Bone marrow (tissue), 2 donors: Measurements from ENCODE around the gene P2RX1.

Experiments used
- DNase-seq, 2 donors: peaks; one replicate each; lab custom pipeline; 2025; lab: John Stamatoyannopoulos, UW

P2RX1 gene

DNA sequence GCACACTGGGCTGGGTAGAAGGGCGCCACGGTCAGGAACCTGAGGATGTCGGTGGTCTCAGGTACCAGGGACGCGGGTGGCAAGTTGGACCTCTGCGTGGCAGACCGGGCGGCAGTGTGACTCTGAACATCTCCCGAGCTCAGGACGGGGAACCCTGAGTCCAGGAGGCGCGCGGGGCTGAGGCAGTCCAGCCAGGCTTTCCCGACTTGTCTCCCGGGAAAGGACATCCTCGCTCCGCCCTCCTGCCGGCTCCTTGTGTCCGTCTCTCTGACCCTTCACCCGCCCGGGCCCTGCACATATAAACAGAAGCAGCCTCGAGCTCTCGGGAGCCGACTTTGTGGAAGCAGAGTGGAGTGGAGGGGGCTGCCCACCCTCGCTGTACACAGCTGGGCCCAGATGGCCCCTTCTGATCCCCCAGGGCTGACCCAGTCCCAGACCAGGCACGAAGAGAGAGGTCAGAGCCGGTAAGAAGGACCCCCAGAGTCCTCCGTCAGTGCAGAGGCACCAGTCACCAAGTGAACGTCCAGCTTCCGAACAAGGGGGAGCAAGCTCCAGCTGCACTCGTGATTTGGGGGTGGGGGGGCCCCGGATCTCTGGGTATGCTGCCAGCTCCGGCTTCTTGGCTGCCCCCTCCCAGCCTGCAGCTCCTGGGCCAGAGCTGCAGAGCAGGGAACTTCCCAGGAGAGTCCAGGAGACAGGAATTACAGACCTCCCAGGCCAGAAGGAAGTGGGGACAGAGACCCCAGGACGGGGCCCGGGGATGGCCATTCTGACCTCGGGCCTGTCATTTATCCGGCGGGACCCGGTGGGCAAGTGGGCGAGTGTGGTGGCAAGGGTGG, 8.5 kb upstream of the P2RX1 start:
- no peak for DNase-seq

DNA sequence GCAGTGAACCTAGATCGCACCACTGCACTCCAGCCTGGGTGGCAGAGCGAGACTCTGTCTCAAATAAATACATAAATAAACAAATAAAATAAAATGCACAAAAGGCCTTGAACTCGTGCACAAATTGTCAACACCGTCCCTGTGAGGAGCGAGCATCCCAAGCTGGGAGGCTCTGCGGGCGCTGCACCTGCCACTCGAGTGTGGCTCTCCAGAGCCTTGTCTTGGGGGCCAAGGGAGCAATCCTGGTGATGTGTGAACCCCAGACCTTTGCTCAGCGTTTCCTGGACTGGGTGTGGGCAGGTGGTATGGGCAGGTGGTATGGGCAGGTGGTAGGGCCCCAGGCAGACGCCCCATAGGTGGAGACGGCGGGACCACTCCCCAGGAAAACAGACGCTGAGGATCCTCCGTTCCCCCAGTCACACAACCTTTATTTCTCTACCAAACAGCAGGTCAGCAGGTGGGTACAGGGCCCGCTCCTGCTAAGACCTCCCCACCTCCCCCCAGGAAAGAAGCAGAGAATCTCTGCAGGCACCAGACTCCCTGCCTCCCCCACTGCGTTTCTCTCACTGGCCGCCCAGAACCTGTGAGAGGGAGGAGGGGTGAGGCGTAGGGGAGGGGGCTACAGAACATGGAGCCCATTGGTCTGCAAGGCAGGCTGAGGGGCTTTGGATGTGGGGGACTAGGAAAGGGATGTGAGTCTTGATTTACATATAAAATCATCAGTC, 7.4 kb upstream of the P2RX1 start:
- DNase-seq, result no peak

DNA sequence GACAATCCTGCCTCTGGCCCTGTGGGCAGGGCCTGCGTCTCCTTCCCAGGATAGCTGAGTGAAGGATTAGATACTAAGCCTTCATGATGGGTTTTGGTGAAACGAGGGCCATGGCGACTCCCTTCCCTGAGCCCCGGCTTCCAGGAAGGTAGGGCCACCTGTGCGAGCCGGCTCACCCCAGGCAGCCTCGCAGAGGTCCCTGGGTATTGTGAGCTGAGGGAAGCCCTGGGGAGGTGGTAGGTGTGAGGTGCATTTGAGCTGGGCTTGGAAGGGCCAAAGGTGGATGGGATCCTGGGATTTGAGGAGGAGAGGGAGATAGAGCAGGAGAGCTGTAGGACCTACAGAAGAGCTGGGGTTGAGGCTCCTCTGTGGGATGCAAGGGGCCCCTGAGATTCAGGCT, 6.5 kb upstream of the P2RX1 start:
- DNase-seq, result no peak

DNA sequence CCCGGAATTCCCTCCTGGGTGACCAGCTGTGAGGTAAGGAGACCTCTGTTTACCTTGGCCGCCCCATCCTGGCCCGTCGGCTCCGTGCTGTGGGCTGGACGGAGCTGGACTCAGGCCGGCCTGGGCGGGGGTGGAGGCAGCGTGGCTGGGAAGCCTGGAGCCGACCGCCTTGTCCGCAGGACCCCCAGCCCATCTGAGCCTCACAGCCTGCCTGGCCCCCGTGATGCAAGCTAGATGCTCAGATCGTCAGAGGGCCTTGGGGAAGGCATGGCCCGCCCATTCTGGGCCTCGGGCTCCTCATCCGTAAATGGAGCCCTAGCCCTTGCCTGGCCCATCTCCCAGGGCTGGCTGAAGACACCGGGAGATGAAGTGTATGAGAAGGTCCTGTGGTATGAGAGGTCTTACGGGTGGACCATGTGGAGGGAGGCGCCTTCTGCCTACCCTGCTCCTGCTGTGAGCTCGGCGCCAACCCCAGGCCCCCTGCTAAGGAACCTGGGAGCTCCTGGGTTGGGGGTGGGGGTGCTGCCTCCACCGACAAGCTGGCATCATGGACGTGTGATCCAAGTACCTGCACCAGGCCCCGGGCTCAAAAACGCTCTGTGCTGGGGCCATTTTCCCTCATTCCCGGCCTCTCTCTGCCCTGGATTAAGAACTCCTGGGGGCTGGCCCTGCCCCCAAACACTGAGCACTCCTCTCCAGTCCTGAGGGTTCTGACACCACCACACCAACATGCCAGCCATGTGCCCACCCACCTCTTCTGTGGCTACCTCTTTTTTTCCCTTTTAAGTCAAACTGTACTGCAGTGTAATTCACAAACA, 5.4 kb upstream of the P2RX1 start:
- no peak for DNase-seq

DNA sequence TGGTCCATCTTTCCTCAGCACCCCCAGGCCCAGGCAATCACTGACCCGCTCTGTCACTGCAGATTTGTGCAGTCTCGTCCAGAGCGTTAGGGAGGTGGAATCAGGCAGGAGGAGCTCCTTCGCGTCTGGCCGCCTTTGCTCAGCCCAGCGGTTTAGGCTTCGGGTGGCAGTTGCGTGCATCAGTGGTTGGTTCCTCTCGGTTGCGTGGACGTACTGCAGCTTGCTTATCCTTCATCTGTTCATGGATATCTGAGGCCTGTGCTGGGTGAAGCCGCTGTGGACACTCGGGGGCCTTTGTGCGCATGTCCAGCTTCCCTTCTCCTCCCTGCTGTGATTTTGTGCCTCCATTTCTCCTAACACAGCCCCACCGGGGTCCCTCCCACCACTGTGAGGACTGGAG, 4.7 kb upstream of the P2RX1 start:
- DNase-seq, result no peak

DNA sequence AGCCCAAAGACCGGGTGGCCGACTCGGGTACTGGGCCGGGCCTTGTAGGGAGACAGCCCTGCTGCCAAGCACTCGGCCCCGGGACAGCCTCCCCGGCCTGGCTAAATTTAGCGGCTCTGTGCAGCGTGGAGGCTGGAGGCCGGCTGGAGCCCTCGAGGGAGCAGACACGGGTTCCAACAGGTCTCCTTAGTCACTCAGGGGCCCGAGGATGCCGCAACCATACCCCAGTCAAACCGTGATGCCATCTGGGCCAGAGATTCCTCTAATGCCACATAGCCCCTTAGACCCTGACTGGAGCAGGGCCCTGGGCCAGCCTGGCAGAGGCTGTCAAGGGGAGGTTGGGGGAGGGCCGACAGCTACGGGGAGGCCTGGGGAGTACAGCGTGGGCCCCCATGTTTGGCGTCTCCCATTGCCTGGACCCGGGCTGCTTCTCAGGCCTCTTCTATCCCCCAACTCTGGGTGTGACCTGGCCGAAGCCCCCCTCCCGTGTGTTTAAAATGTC, 2.9 kb upstream of the P2RX1 start:
- no peak for DNase-seq

DNA sequence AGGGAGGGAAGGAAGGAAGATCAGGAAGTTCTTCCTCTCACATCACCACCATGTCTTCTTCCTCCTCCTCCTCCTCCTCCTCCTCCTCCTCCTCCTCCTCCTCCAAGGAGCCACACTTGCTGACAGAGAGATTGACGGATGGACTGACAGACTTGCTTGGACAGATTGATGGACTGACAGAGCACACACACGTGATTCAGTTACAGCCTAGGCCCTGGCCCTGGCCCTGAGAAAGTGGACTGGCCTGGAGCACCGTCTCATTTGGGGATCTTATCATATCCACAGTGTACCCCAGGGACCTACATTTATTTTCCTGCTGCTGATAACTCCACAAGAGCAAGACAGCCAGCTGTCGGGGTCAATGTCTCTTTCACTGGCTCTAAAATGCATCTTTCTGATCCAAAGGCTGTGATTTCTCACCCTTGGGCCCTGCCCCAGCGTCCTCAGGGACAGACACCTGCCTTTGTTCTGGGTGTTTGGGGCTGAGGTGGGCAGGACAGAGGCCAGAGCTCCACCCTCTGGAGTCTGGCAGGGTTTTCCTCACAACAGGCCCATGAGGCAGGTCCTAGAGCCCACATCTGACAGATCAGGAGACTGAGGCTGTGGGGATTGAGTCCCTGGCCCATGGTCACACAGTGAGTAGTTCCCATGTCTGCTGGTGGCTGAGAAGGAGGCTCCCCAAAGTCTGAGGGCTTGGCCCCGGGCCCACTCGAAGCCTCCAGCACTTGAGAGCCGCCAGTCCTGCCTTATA, 2.3 kb upstream of the P2RX1 start:
- DNase-seq, result no peak

DNA sequence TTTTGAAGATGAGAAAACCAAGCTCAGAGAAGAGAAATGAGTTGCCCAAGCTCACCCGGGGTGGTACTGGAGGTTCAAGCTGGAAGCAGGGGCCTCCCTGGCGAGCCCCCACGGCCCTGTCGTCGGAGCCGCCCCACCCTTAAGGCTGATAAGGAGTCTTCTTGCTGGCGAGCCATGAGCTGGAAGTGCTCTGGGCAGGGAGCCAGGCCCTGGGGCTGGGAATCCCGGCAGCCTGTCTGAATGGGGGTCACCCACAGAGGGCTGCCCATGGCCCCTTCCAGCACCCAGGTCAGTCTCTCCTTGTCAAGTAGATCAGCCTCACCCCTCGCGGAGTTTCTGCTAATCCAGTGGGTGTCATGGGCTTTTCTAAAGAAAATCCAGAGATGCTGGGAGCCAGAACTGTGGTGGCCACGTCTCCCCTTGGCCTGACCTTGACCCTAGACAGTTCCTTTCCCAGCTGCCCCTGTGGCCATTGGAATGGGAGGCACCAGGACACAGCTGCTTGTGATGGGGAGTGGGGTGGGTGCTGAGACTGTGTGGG, 1.2 kb upstream of the P2RX1 start:
- DNase-seq, result no peak

DNA sequence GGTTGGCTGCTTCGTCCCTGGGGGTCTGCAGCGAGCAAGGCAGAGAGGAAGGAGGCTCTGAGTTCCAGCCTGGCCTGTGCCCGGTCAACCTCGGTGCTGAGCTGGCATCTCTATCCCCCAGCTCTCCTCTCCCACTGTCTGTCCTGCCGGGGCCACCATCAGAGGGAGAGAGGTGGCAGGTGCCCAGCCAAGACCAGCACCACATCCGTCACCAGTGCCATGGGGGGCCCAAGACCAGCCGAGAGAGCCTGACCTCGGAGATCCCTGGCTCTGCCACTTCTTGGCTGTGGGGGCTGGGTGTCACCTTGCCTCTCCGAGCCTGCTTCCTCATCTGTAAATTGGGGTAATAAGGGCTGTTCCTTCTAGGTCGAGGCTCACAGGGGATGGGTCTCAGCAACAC, 560 bp upstream of the P2RX1 start:
- DNase-seq, result peak; percentile 20 to 47

DNA sequence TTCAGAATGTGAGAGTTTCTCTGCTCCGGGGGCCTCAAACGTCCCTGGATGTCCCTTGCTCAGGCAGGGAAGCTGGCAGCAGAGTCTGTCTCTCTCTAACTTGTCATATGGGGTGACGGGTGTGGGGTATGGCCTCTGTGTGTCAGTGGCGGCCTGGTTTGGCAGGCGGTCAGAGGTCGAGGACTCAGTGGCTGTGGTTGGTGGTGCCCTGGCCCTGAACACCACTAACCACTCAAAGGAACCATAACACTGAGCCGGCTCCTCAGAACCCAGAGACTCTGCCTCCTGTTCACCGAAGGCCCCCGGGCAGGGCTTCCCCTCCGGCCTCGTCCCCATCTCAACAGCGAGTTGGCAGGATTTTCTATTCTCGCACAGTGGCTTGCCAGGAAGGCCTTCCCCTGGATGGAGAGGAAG, 677 bp downstream of the P2RX1 start:
- DNase-seq, result peak in 1 of 2 donors; percentile 50

DNA sequence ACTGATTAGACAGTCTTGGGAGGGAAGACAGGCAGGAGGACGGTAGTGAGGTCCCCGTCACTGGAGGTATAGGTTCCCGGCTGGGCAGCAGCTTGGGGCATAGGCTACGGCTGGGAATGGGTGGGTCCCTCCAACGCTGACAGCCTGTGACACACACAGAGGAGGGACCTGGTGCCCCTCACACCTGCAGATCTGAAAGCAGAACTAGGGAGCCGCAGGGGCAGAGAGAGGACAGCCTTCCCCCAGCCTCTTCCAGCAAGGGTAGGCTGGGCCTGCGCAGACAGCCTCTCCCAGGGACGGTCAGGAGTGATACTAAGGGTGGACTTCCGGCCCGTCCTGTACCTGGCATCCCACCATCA, 2.0 kb downstream of the P2RX1 start:
- peak; percentile 35 to 36 for DNase-seq

DNA sequence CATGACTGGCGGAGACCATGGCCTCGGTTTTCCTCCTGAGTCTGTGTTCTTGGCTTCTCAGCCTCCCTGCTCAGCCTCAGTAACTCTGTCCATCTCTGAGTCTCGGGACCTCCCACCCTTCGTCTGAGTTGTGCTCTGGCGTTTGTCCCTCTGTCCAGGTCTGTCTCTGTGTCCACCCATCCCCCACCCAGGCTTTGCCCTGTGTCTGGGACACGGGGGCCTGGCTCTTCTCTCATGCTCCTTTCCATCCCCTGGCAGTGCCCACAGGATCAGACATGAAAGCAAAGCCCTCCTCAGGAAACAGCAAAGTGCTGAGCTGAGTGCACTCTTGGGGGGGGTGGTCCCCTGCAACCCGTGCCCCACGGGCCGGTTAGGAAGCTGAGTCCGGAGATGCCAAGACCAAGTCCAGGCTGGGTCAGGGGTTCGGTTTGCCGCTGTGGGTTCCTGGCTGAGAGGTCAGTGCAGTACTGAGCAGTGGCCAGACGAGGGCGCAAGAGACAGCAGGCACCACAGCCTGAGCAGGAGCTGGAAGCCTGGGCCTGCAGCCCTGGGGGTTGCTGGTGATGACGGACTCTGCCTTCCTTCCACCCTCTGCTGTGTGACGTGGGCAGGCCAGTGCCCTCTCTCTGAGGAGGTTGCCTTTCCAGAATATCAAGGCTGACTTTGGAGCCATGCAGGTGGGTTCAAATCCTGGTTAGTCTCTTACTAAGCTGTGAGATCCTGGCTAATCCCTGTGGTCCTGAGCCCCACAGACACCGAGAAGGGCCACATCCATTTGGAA, 2.5 kb downstream of the P2RX1 start:
- peak; percentile 61 to 70 for DNase-seq

DNA sequence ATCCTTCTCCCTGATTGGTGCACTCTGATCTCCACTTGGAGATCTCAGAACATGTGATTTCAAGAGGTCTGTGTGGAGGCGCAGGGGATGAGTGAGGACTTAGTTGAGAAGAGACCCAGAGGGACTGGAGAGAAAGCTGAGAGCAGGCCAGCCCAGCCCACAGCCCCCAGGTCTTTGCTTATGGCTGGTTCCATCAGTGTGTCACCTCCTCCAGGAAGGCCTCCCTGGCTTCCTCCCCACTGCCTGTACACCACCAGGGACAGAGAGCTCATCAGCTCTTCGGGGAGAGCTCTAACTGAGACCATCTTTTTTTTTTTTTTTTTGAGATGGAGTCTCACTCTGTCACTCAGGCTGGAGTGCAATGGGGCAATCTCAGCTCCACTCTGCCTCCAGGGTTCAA, 3.4 kb downstream of the P2RX1 start:
- DNase-seq, result no peak

DNA sequence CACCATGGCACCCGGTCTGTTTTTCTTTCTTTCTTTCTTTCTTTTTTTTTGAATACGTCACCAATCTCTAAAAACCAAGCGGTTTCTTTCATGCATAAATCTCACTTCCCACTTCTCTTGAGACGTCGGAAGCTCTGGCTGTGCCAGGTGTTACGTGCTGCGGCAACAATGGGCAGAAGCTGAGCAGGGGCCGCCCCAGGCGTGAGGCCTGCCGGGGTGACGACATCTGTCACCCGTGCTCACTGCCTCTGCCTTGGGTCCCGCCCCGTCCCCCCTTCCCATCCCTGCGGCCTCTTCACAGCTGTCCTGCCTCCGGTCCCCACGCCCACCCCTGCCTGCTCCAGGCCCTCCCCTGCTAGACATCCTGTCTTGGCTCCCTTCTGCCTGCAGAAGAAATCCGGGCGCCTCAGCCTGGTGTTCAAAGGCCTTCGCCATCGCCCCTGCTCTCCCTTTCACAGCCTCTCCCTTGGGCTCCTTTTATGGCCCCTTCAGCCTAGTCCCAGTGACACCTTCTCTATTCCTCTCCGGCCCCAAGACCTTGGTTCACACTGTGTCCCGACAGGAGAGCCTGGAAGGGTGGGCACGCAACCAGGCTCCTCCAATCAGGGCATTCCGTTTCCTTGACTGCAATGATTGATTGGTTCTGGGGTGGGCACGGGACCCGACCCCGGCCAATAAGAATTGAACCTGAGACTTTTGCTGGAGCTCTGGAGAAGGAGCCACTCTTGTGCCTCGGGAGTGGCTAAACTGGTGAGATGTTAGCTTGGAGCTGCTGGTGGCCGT, 4.8 kb downstream of the P2RX1 start:
- DNase-seq, result peak; percentile 24 to 82

DNA sequence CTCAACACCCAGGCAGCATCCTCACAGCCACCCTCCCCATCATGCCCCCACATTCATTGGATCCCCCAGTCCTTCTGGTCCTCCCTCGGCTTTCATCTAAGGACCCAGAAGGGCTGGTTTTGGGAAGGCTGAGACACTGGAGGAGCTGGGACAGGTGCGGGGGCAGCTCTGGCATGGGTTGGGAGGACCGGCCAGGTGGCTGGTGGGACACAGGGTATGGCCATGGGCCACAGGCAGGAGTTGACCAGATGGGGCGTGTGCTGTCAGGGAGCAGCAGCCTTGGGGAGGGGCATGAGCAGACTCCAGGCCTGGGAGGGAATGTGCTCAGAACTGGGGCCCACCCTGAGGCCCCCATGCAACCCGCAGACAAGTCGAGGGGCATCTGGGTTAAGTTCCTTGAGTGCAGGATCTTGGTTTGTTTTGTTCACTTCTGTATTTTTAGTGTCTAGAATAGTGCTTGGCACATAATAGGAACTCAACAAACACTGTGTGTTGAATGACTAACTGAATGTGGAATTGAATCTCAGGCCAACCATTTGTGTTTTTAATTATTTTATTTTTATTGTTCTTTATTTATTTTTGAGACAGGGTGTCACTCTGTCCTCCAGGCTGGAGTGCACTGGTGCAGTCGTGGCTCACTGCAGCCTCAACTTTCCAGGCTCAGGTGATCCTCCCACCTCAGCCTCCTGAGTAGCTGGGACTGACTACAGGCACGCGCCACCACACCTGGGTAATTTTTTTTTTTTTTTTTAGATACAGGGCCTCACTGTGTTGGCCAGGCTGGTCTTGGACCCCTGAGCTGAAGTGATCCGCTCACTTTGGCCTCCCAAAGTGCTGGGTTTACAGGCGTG, 5.6 kb downstream of the P2RX1 start:
- no peak for DNase-seq

DNA sequence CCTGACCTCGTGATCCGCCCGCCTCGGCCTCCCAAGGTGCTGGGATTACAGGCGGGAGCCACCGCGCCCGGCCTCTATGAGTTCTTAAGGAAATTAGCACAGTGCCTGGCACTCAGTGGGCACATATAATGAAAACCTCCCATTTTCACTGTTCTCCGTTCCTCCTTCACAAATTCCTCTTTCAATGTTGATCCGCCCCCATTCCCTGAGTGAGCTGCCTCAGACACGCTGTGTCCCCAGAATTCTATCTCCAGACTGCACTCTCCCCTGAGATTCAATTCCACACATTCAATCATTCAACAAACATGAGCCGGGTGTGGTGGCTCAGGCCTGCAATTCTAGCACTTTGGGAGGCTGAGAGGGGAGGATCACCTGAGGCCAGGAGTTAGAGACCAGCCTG, 7.0 kb downstream of the P2RX1 start:
- DNase-seq, result no peak

DNA sequence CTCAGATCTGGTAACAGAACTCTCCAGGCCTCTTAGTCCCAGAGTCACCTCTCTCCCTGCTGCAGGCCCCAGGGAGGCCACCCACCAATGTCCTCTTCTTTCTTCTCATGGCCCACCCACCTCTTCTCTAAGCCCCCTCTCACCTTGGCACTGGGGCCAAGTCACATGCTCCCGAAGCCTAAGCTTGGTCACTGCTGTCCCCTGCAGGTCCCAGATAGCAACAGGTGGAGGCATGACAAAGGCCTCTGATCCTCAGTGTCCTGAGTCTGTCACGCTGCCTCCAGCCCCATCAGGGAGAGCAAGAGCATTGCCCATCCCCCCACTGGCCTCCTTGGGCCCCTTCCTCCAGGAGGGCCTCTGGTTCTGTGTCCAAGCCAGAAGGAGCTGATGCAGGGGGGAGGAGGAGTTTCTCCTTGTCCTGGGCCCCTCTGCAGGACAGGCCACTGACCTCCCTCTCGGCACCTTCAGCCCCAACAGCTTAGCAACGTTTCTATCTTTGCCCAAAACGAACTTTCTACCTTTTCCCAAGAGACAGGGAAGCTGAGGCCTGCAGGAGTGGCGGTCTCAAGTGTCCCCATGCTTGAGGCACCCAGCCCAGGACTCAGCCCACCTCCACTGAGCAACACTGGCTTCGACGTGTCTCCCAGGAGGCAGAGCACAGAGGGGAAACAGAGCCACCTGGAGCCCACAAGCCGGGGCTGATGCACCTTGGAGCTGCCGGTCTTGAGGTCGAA, 8.6 kb downstream of the P2RX1 start:
- no peak for DNase-seq

DNA sequence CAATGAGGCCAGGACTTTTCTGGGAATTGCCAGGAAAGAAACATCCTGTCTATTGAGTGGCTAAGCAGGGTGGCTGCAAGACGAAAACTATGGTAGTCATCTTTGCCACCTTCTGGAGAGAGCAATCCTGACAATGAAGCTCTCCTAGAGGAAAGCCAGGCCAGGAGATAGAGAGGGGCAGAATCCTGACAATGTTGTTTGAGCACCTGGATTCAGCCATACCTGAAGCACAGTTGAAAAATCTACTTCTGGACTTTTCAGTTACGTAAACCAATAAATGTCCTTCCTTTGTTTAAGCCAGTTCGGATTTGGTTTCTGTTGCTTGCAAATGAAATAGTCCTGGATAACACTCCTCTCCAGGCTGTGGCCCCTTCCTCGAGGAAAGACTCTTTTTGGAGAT, 9.4 kb downstream of the P2RX1 start:
- no peak for DNase-seq
